IPS DF 4.7 (cell line): ENCODE data around the gene PDCD4.
"Not testable (repeated sequence)": the region's sequence is repeated elsewhere in the genome, so short reads cannot be mapped to it uniquely, and the experiment has no call there.

Source experiments
- DNase-seq: peaks from one replicate; pipeline ENCODE4 v3.0.0-alpha.2; 2013; ENCODE audit warnings: low spot score; ENCODE audit errors: extremely low read depth

Gene PDCD4

GRCh38 chr10:110881905-110882304 is 10.2 kb downstream of the PDCD4 start:
- DNase-seq = no peak

- DNase-seq = no peak
Observed at GRCh38 chr10:110883924-110884323, 12.2 kb downstream of the PDCD4 start.

- DNase-seq = no peak
Observed at GRCh38 chr10:110885932-110886674, 14.4 kb downstream of the PDCD4 start.

GRCh38 chr10:110887560-110887959 is 15.8 kb downstream of the PDCD4 start:
- no peak for DNase-seq

GRCh38 chr10:110892602-110893288 is 21.0 kb downstream of the PDCD4 start:
- DNase-seq = no peak

- no peak for DNase-seq
Observed at GRCh38 chr10:110893559-110894179, 21.9 kb downstream of the PDCD4 start.

GRCh38 chr10:110897184-110897583 is 25.5 kb downstream of the PDCD4 start:
- DNase-seq = no peak

GRCh38 chr10:110898391-110898790 is 26.7 kb downstream of the PDCD4 start:
- DNase-seq = no peak

- DNase-seq = no peak
Observed at GRCh38 chr10:110900983-110901382, 29.3 kb downstream of the PDCD4 start.

- DNase-seq = no peak
Observed at GRCh38 chr10:110901954-110902819, 30.5 kb downstream of the PDCD4 start.

GRCh38 chr10:110903280-110904278 is 31.9 kb downstream of the PDCD4 start:
- no peak for DNase-seq

GRCh38 chr10:110910138-110910537 is 38.4 kb downstream of the PDCD4 start:
- no peak for DNase-seq

- no peak for DNase-seq
Observed at GRCh38 chr10:110912374-110912773, 40.6 kb downstream of the PDCD4 start.

GRCh38 chr10:110914431-110914830 is 42.7 kb downstream of the PDCD4 start:
- DNase-seq = no peak

- no peak for DNase-seq
Observed at GRCh38 chr10:110915035-110915434, 43.3 kb downstream of the PDCD4 start.

GRCh38 chr10:110915600-110915999 is 43.9 kb downstream of the PDCD4 start:
- DNase-seq = not testable (repeated sequence)

GRCh38 chr10:110916554-110917346 is 45.0 kb downstream of the PDCD4 start:
- no peak for DNase-seq

GRCh38 chr10:110918269-110918642 is 46.5 kb downstream of the PDCD4 start:
- peak; percentile 80 for DNase-seq

- peak; percentile 98 for DNase-seq
Observed at GRCh38 chr10:110918643-110919348, 47.1 kb downstream of the PDCD4 start, which contains the start of gene BBIP1. Gene BBIP1, minus strand, starts transcription at chr10:110919180. Its CDS starts 1,023 bp downstream, at chr10:110918157.
